ENCODE measurements around the gene MYLIP.

Gene MYLIP

DNA sequence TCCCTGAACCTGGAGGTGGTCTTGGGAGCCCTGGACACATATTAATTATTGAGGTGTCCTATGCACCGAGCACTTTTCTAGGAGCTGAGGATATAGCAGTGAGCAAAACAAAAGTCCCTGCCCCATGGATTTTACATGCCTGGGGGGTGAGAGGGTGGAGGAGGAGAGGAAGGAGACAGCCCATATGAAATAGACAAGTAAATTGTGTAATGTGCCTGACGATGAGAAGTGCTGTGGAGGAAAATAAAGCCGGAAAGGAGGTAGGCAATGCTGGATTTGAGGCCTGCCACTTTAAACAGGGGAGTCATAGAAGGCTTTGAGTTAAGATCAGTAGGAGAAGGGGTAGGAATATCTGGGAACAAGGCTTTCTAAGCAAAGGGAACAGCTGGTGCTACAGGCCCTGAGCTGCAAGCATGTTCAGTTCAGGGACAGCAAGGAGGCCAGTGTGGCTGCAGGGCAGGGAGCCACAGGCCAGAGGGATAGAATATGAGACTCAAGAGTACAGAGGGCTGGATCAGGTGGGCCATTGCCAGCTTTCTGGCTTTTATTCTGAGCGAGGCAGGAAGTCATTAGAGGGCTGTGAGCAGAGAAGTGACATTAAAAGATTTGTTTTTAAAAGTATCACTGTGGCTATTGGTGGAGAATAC lies 19.1 kb upstream of the MYLIP start:
- no peak for DNase-seq (ENCODE audit: low read depth, low spot score)
- H3K4me3 ChIP-seq (ENCODE audit: low read depth, low read length) = no peak overlapping the region
- TF ChIP-seq, protein P1, sequence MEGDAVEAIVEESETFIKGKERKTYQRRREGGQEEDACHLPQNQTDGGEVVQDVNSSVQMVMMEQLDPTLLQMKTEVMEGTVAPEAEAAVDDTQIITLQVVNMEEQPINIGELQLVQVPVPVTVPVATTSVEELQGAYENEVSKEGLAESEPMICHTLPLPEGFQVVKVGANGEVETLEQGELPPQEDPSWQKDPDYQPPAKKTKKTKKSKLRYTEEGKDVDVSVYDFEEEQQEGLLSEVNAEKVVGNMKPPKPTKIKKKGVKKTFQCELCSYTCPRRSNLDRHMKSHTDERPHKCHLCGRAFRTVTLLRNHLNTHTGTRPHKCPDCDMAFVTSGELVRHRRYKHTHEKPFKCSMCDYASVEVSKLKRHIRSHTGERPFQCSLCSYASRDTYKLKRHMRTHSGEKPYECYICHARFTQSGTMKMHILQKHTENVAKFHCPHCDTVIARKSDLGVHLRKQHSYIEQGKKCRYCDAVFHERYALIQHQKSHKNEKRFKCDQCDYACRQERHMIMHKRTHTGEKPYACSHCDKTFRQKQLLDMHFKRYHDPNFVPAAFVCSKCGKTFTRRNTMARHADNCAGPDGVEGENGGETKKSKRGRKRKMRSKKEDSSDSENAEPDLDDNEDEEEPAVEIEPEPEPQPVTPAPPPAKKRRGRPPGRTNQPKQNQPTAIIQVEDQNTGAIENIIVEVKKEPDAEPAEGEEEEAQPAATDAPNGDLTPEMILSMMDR (IDR thresholded peaks at IDR 0.05; ENCODE audit: insufficient read depth, low read length, missing control alignments) = no peak
- ChIA-PET CTCF (no interaction called here), POLR2A (no interaction called here)

- ChIA-PET POLR2A (no interaction called here), CTCF (interaction anchor here (1.3 kb wide), 1 partner anchor 13 kb away, joined by 4 read pairs; no protein-coding TSS in a partner anchor)
- H3K4me3 ChIP-seq (ENCODE audit: low read depth, low read length) = no peak overlapping the region
- DNase-seq (ENCODE audit: low read depth, low spot score) = no peak
- TF ChIP-seq, protein P1 (IDR thresholded peaks at IDR 0.05; ENCODE audit: insufficient read depth, low read length, missing control alignments) = no peak
These were observed 10.1 kb upstream of the MYLIP start for GRCh38 chr6:16118825-16119224.

GRCh38 chr6:16121339-16121738 lies 7.5 kb upstream of the MYLIP start:
- no peak overlapping the region for H3K4me3 ChIP-seq (ENCODE audit: low read depth, low read length)
- TF ChIP-seq, protein P1 (IDR thresholded peaks at IDR 0.05; ENCODE audit: insufficient read depth, low read length, missing control alignments) = no peak
- CTCF ChIA-PET = no interaction called here
- POLR2A ChIA-PET = no interaction called here
- no peak for DNase-seq (ENCODE audit: low read depth, low spot score)

DNA sequence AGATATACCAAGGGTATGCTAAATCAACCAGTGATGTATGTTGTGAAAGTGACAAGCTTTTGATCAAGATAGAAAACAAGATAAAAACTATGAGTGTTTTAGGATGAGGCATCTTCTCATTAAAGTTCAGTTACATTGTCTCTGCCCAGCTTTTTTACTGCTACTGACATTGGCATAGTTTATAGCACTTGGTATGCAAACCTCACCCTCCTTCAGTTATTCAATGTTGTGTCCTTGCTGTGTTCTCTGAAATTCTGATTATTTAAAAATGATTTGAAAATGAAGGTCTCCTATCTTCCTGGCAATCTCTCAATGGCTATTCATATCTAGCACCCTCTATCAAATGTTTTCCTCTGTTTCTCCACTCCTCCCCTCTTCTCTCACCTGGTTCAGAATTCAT lies 6.7 kb upstream of the MYLIP start:
- no peak overlapping the region for H3K4me3 ChIP-seq (ENCODE audit: low read depth, low read length)
- no peak for DNase-seq (ENCODE audit: low read depth, low spot score)
- CTCF ChIA-PET = interaction anchor here (1.3 kb wide), 1 partner anchor 61 kb away, joined by 3 read pairs; no protein-coding TSS in a partner anchor
- POLR2A ChIA-PET = no interaction called here
- TF ChIP-seq, protein P1 (IDR thresholded peaks at IDR 0.05; ENCODE audit: insufficient read depth, low read length, missing control alignments) = no peak

GRCh38 chr6:16124198-16125180 lies 4.4 kb upstream of the MYLIP start:
- ChIA-PET CTCF (no interaction called here), POLR2A (no interaction called here)
- no peak overlapping the region for H3K4me3 ChIP-seq (ENCODE audit: low read depth, low read length)
- DNase-seq (ENCODE audit: low read depth, low spot score) = no peak
- TF ChIP-seq, protein P1 (IDR thresholded peaks at IDR 0.05; ENCODE audit: insufficient read depth, low read length, missing control alignments) = no peak

DNA sequence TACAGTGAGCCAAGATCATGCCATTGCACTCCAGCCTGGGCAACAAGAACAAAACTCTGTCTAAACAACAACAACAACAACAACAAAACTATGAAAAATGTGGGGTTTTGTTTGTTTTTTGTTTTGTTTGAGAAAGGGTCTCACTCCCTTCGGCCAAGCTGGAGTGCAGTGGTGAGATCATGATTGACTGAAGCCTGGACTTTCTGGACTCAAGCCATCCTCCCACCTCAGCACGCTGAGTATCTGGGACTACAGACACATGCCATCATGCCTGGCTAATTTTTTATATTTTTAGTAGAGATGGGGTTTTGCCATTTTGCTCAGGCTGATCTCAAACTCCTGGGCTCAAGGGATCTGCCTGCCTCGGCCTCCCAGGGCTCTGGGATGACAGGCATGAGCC lies 2.8 kb upstream of the MYLIP start:
- TF ChIP-seq, protein P1 (IDR thresholded peaks at IDR 0.05; ENCODE audit: insufficient read depth, low read length, missing control alignments) = no peak
- ChIA-PET POLR2A (no interaction called here), CTCF (no interaction called here)
- no peak for DNase-seq (ENCODE audit: low read depth, low spot score)
- no peak overlapping the region for H3K4me3 ChIP-seq (ENCODE audit: low read depth, low read length)
